ENCODE results near the gene GFPT2.

GFPT2 gene

GRCh38 chr5:180380856-180381255 lies 27.7 kb upstream of the GFPT2 start:
- no peak for TF ChIP-seq EZH2 (IDR thresholded peaks at IDR 0.05)
- TF ChIP-seq FOXP2 (optimal IDR thresholded peaks at IDR 0.05; ENCODE audit: control extremely low read depth, extremely low read length, insufficient read depth): no peak
- no peak for TF ChIP-seq POLR2AphosphoS5 (IDR thresholded peaks at IDR 0.05; ENCODE audit: borderline replicate concordance, low read depth, low read length)
- no peak overlapping the region for H3K9ac ChIP-seq (ENCODE audit: insufficient read length)
- no peaks in the 10 kb centered on the region for H3K36me3 ChIP-seq (ENCODE audit: insufficient read depth, low read length)
- DNase-seq (ENCODE audit: low read depth, low spot score): no peak
- no peak overlapping the region for H3K27ac ChIP-seq
- no peaks in the 10 kb centered on the region for H3K9me3 ChIP-seq (ENCODE audit: low read depth, low read length)
- H3K4me3 ChIP-seq: no peak overlapping the region

- Histone ChIP-seq H3K27ac (no peak overlapping the region), H3K9me3 (ENCODE audit: low read depth, low read length) (no peaks in the 10 kb centered on the region), H3K36me3 (ENCODE audit: insufficient read depth, low read length) (no peaks in the 10 kb centered on the region), H3K4me3 (no peak overlapping the region), H3K9ac (ENCODE audit: insufficient read length) (no peak overlapping the region)
- TF ChIP-seq EZH2 (IDR thresholded peaks at IDR 0.05): no peak
- no peak for TF ChIP-seq POLR2AphosphoS5 (IDR thresholded peaks at IDR 0.05; ENCODE audit: borderline replicate concordance, low read depth, low read length)
- no peak for TF ChIP-seq FOXP2 (optimal IDR thresholded peaks at IDR 0.05; ENCODE audit: control extremely low read depth, extremely low read length, insufficient read depth)
- DNase-seq (ENCODE audit: low read depth, low spot score): no peak
Measured at GRCh38 chr5:180380441-180380840, 27.3 kb upstream of the GFPT2 start.

- no peak for TF ChIP-seq EZH2 (IDR thresholded peaks at IDR 0.05)
- TF ChIP-seq FOXP2 (optimal IDR thresholded peaks at IDR 0.05; ENCODE audit: control extremely low read depth, extremely low read length, insufficient read depth): no peak
- no peak for TF ChIP-seq POLR2AphosphoS5 (IDR thresholded peaks at IDR 0.05; ENCODE audit: borderline replicate concordance, low read depth, low read length)
- Histone ChIP-seq H3K9ac (ENCODE audit: insufficient read length) (no peak overlapping the region), H3K9me3 (ENCODE audit: low read depth, low read length) (no peaks in the 10 kb centered on the region), H3K4me3 (no peak overlapping the region), H3K36me3 (ENCODE audit: insufficient read depth, low read length) (no peaks in the 10 kb centered on the region), H3K27ac (no peak overlapping the region)
- no peak for DNase-seq (ENCODE audit: low read depth, low spot score)
Measured at GRCh38 chr5:180379355-180380070, 26.4 kb upstream of the GFPT2 start.

- H3K27ac ChIP-seq: no peak overlapping the region
- TF ChIP-seq FOXP2 (optimal IDR thresholded peaks at IDR 0.05; ENCODE audit: control extremely low read depth, extremely low read length, insufficient read depth) (no peak), POLR2AphosphoS5 (IDR thresholded peaks at IDR 0.05; ENCODE audit: borderline replicate concordance, low read depth, low read length) (no peak), EZH2 (IDR thresholded peaks at IDR 0.05) (no peak)
- no peaks in the 10 kb centered on the region for H3K36me3 ChIP-seq (ENCODE audit: insufficient read depth, low read length)
- DNase-seq (ENCODE audit: low read depth, low spot score): no peak
- H3K9ac ChIP-seq (ENCODE audit: insufficient read length): no peak overlapping the region
- H3K9me3 ChIP-seq (ENCODE audit: low read depth, low read length): no peaks in the 10 kb centered on the region
- H3K4me3 ChIP-seq: no peak overlapping the region
Measured at GRCh38 chr5:180378438-180379344, 25.6 kb upstream of the GFPT2 start.

- no peak for DNase-seq (ENCODE audit: low read depth, low spot score)
- Histone ChIP-seq H3K9me3 (ENCODE audit: low read depth, low read length) (no peaks in the 10 kb centered on the region), H3K4me3 (no peak overlapping the region), H3K27ac (no peak overlapping the region), H3K9ac (ENCODE audit: insufficient read length) (no peak overlapping the region), H3K36me3 (ENCODE audit: insufficient read depth, low read length) (no peaks in the 10 kb centered on the region)
- no peak for TF ChIP-seq FOXP2 (optimal IDR thresholded peaks at IDR 0.05; ENCODE audit: control extremely low read depth, extremely low read length, insufficient read depth)
- no peak for TF ChIP-seq EZH2 (IDR thresholded peaks at IDR 0.05)
- no peak for TF ChIP-seq POLR2AphosphoS5 (IDR thresholded peaks at IDR 0.05; ENCODE audit: borderline replicate concordance, low read depth, low read length)
Measured at GRCh38 chr5:180377556-180378197, 24.5 kb upstream of the GFPT2 start.

- Histone ChIP-seq H3K4me3 (no peak overlapping the region), H3K36me3 (ENCODE audit: insufficient read depth, low read length) (no peaks in the 10 kb centered on the region), H3K9me3 (ENCODE audit: low read depth, low read length) (no peaks in the 10 kb centered on the region), H3K9ac (ENCODE audit: insufficient read length) (no peak overlapping the region), H3K27ac (no peak overlapping the region)
- no peak for DNase-seq (ENCODE audit: low read depth, low spot score)
- TF ChIP-seq FOXP2 (optimal IDR thresholded peaks at IDR 0.05; ENCODE audit: control extremely low read depth, extremely low read length, insufficient read depth) (no peak), EZH2 (IDR thresholded peaks at IDR 0.05) (no peak), POLR2AphosphoS5 (IDR thresholded peaks at IDR 0.05; ENCODE audit: borderline replicate concordance, low read depth, low read length) (no peak)
Measured at GRCh38 chr5:180376511-180376910, 23.4 kb upstream of the GFPT2 start.

- Histone ChIP-seq H3K27ac (no peak overlapping the region), H3K36me3 (ENCODE audit: insufficient read depth, low read length) (no peaks in the 10 kb centered on the region), H3K9me3 (ENCODE audit: low read depth, low read length) (no peaks in the 10 kb centered on the region), H3K4me3 (no peak overlapping the region), H3K9ac (ENCODE audit: insufficient read length) (no peak overlapping the region)
- TF ChIP-seq EZH2 (IDR thresholded peaks at IDR 0.05) (no peak), FOXP2 (optimal IDR thresholded peaks at IDR 0.05; ENCODE audit: control extremely low read depth, extremely low read length, insufficient read depth) (no peak), POLR2AphosphoS5 (IDR thresholded peaks at IDR 0.05; ENCODE audit: borderline replicate concordance, low read depth, low read length) (no peak)
- no peak for DNase-seq (ENCODE audit: low read depth, low spot score)
Measured at GRCh38 chr5:180375955-180376354, 22.8 kb upstream of the GFPT2 start.

GRCh38 chr5:180375291-180375690 lies 22.2 kb upstream of the GFPT2 start:
- no peaks in the 10 kb centered on the region for H3K9me3 ChIP-seq (ENCODE audit: low read depth, low read length)
- H3K27ac ChIP-seq: no peak overlapping the region
- no peak for DNase-seq (ENCODE audit: low read depth, low spot score)
- H3K4me3 ChIP-seq: no peak overlapping the region
- no peaks in the 10 kb centered on the region for H3K36me3 ChIP-seq (ENCODE audit: insufficient read depth, low read length)
- TF ChIP-seq EZH2 (IDR thresholded peaks at IDR 0.05) (no peak), FOXP2 (optimal IDR thresholded peaks at IDR 0.05; ENCODE audit: control extremely low read depth, extremely low read length, insufficient read depth) (no peak), POLR2AphosphoS5 (IDR thresholded peaks at IDR 0.05; ENCODE audit: borderline replicate concordance, low read depth, low read length) (no peak)
- no peak overlapping the region for H3K9ac ChIP-seq (ENCODE audit: insufficient read length)

All from SK-N-MC (cell line).